Measurements from ENCODE around the gene TRPM7. TPM values are rescaled to one million over a fixed set of nuclear protein-coding genes. Genes with fewer than 3 reads are reported as not detected.
"Not testable (repeated sequence)": the region's sequence is repeated elsewhere in the genome, so short reads cannot be mapped to it uniquely, and the experiment has no call there.

TRPM7 gene
- total and polyA plus RNA-seq, 2 of the 8 experiments (the other 6 are each of a cell fraction or from before 2014, with no cell fraction given) = 7.5 to 33.2 TPM

- no peak for TF ChIP-seq SRF (IDR thresholded peaks at IDR 0.05; ENCODE audit: low read depth, low read length)
- no peak for TF ChIP-seq SP2 (IDR thresholded peaks at IDR 0.05; ENCODE audit: low read length)
- no peak for TF ChIP-seq SAP30 (IDR thresholded peaks at IDR 0.05; ENCODE audit: insufficient read depth, insufficient replicate concordance, low read length)
These were observed 81.1 kb downstream of the TRPM7 start (continued) for GRCh38 chr15:50605462-50605861.

- DNase-seq (ENCODE audit: low read depth in 1 of 2, low spot score in 2 of 2) = not testable (repeated sequence)
These were observed 84.6 kb downstream of the TRPM7 start for GRCh38 chr15:50602028-50602427.

More at GRCh38 chr15:50602028-50602427, 84.6 kb downstream of the TRPM7 start:
- H3K27ac ChIP-seq (ENCODE audit: low read depth, low read length); H3K23ac ChIP-seq (ENCODE audit: insufficient read length); H2BK5ac ChIP-seq (ENCODE audit: low read depth, low read length); H4K20me1 ChIP-seq (replicated peaks in 1 of 2; ENCODE audit: control insufficient read depth in 1 of 2, insufficient read depth in 2 of 2, low read length in 2 of 2); H3K4me2 ChIP-seq (ENCODE audit: insufficient read depth in 1 of 2, low read depth in 2 of 2, low read length in 2 of 2); H3K4ac ChIP-seq (replicated peaks; ENCODE audit: insufficient read length, low read depth, low read length); POLR2A ChIA-PET (ENCODE audit: partially characterized antibody); H3K27me3 ChIP-seq (replicated peaks in 1 of 4; ENCODE audit: control insufficient read depth in 3 of 4, extremely low read depth in 1 of 4, insufficient read depth in 3 of 4, low read length in 3 of 4); H3K23me2 ChIP-seq (ENCODE audit: low read depth, low read length); H2BK120ac ChIP-seq (replicated peaks; ENCODE audit: low read depth, low read length); H3K4me1 ChIP-seq (replicated peaks in 1 of 4; ENCODE audit: control insufficient read depth in 3 of 4, insufficient read depth in 4 of 4, low read length in 3 of 4); H3K9me3 ChIP-seq (ENCODE audit: insufficient read depth in 2 of 2, low read depth in 1 of 2, low read length in 1 of 2); H4K5ac ChIP-seq (ENCODE audit: insufficient read length, low read depth, low read length); H4K8ac ChIP-seq (ENCODE audit: extremely low read depth, insufficient read depth, low read length); H2BK15ac ChIP-seq (ENCODE audit: low read length); H3K4me3 ChIP-seq (ENCODE audit: extremely low read depth in 1 of 4, insufficient read depth in 2 of 4, low read depth in 3 of 4, low read length in 4 of 4); H3K9ac ChIP-seq (replicated peaks in 1 of 4; ENCODE audit: extremely low read depth in 1 of 4, low read depth in 3 of 4, low read length in 3 of 4); H4K91ac ChIP-seq (replicated peaks; ENCODE audit: insufficient read length, low read length); H3K79me1 ChIP-seq (ENCODE audit: low read depth, low read length); H3K14ac ChIP-seq (ENCODE audit: insufficient read length); H3K56ac ChIP-seq (replicated peaks; ENCODE audit: insufficient read length, low read depth, low read length); FAIRE-seq; H2AK5ac ChIP-seq (ENCODE audit: low read depth, low read length); H2BK12ac ChIP-seq (ENCODE audit: low read depth, low read length); H2BK20ac ChIP-seq (ENCODE audit: low read length); H2AFZ ChIP-seq (ENCODE audit: low read length); H3K18ac ChIP-seq (ENCODE audit: extremely low read depth, low read length); H3K79me2 ChIP-seq (ENCODE audit: control insufficient read depth in 1 of 2, insufficient read depth in 2 of 2, low read length in 2 of 2): not testable (repeated sequence)
- H3K36me3 ChIP-seq (ENCODE audit: control insufficient read depth in 2 of 4, insufficient read depth in 4 of 4, low read length in 3 of 4) = peaks cover 0 to 24% (median 6%) of the 10 kb centered on the region in 4 experiments; a peak in 5 of 8 replicates
- WGBS, 2 experiments (ENCODE audit: extremely low coverage in 1 of 2, insufficient coverage in 1 of 2, insufficient read length in 1 of 2, insufficient replicate concordance in 2 of 2, low coverage in 1 of 2, low lambda C conversion rate in 2 of 2, missing lambda C conversion rate in 1 of 2) = 100% methylated on average over 5 of the region's 5 CpGs; no CpG with 5 or more reads in 1 of the 2 experiments
- CTCF ChIA-PET (ENCODE audit: partially characterized antibody) = interaction anchor here (1.1 kb wide), 1 partner anchor 15 kb away, joined by 3 read pairs; no protein-coding TSS in a partner anchor

Data from H1 (cell line).